ENCODE results near the gene PCBP3.
"Not testable (repeated sequence)": the region's sequence is repeated elsewhere in the genome, so short reads cannot be mapped to it uniquely, and the experiment has no call there.

PCBP3 gene

GRCh38 chr21:45893740-45894449 lies 250.4 kb downstream of the PCBP3 start:
- Mint-ChIP-seq H3K4me1 (peaks cover 21% of the 10 kb centered on the region), H3K9me3 (no peaks in the 10 kb centered on the region), H3K36me3 (peaks cover 7% of the 10 kb centered on the region), H3K27ac (no peak overlapping the region), H3K27me3 (no peaks in the 10 kb centered on the region), H3K4me3 (no peak overlapping the region)
- no peak for DNase-seq (ENCODE audit: low spot score in 2 of 2)
- no peak for ATAC-seq (ENCODE audit: low read depth)

- ATAC-seq (ENCODE audit: low read depth) (no peak), DNase-seq (ENCODE audit: low spot score in 2 of 2) (no peak)
- no peak overlapping the region for H3K4me3 Mint-ChIP-seq
Observed at GRCh38 chr21:45894450-45894825, 250.9 kb downstream of the PCBP3 start.

DNA sequence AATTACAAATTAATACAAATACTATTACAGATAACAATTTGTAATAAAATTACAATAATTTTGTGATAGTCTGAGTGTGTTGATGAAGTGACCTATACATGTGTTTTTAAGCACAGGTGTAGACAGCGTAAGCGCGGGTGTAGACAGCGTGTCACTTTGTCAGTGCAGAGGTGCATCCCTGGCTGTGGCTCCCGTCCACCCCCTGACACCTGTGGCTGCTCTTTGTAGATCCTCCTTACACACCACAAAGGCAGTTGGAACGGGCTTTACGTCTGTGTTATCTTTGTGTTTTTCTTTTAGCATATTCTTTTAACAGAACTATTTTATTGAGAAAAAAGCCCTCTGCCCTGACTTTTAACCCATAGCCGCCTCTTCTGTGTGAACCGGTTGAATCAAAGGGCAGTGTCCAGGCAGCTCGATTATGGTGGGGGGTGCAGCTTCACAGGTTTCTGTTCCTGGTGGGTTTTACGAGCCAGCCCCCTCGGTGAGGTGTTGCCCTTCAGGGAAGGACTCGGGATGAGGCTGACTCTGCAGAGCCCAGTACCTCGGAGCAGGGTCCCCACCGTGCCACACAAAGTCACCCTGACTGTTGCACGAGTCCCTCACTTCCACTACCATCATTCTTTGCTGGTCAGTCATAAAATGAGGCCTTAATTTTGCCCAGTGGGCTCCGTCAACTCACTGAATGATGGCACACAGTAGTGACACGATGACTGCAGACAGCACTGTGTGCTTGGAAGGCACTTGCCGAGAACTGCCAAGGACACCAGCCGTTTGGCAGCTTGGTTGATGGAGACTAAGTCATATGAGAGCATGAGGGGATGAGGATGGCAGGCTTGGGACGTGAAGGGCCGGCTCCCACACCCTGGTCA lies 251.6 kb downstream of the PCBP3 start:
- Mint-ChIP-seq H3K9me3 (no peaks in the 10 kb centered on the region), H3K36me3 (peaks cover 7% of the 10 kb centered on the region), H3K27ac (no peak overlapping the region), H3K27me3 (no peaks in the 10 kb centered on the region), H3K4me1 (peaks cover 20% of the 10 kb centered on the region), H3K4me3 (no peak overlapping the region)
- DNase-seq (ENCODE audit: low spot score in 2 of 2) (no peak), ATAC-seq (ENCODE audit: low read depth) (no peak)

More at GRCh38 chr21:45894450-45894825, 250.9 kb downstream of the PCBP3 start:
- Mint-ChIP-seq H3K4me1 (peaks cover 20% of the 10 kb centered on the region), H3K9me3 (no peaks in the 10 kb centered on the region), H3K36me3 (peaks cover 7% of the 10 kb centered on the region), H3K27ac (no peak overlapping the region), H3K27me3 (no peaks in the 10 kb centered on the region)

GRCh38 chr21:45895778-45896370 lies 252.3 kb downstream of the PCBP3 start:
- peaks cover 7% of the 10 kb centered on the region for H3K36me3 Mint-ChIP-seq
- H3K4me1 Mint-ChIP-seq, result peaks cover 20% of the 10 kb centered on the region
- ATAC-seq (ENCODE audit: low read depth), result no peak
- H3K27me3 Mint-ChIP-seq, result no peaks in the 10 kb centered on the region
- H3K4me3 Mint-ChIP-seq, result no peak overlapping the region
- H3K27ac Mint-ChIP-seq, result no peak overlapping the region
- no peaks in the 10 kb centered on the region for H3K9me3 Mint-ChIP-seq
- DNase-seq (ENCODE audit: low spot score in 2 of 2), result no peak

- H3K27ac Mint-ChIP-seq; ATAC-seq (ENCODE audit: low read depth); H3K4me3 Mint-ChIP-seq; H3K36me3 Mint-ChIP-seq; H3K9me3 Mint-ChIP-seq; DNase-seq (ENCODE audit: low spot score in 2 of 2); H3K27me3 Mint-ChIP-seq: not testable (repeated sequence)
- H3K4me1 Mint-ChIP-seq, result peaks cover 20% of the 10 kb centered on the region
Observed at GRCh38 chr21:45896431-45896830, 252.9 kb downstream of the PCBP3 start.

DNA sequence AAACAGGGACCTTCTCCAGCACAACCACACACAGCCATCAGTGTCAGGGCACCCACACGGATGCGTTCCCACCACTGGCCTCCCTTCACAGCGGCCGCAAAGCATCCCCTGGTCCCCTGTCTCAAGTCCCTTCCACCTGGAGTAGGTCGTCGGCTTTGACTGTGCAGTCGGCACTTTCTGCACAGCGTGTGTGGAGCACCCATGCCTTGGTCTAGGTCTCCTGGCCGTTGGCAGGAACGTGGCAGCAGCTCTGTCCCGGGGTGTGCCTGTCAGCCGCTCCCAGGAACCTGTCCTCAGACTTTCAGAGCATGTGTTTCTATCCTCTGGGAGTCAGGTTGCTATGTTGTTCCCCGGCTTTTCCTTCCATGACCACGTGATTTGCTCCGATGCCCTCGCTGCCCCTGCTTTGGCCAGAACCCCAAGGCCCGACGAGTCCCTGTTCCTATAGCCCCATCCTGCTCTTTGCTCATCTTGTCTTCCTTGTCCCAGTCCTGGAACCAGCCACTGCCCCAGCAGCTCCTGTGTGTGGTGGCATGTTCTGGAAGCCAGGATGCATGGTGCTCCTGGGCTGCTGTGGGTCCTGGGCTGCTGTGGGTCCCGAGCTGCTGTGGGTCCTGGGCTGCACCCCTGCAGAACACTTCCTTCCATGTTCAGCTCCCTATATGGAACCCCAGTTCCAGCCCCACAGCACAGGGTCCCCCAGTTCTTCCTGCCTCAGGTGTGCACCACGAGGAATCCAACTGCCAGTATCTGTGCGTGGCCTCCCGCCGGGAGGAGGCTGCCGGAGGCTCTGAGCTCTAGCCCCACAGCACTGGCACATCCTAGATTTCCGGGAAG lies 253.9 kb downstream of the PCBP3 start:
- Mint-ChIP-seq H3K36me3 (peaks cover 9% of the 10 kb centered on the region), H3K4me1 (peaks cover 13% of the 10 kb centered on the region), H3K9me3 (no peaks in the 10 kb centered on the region), H3K27me3 (no peaks in the 10 kb centered on the region), H3K4me3 (no peak overlapping the region), H3K27ac (no peak overlapping the region)
- no peak for ATAC-seq (ENCODE audit: low read depth)
- DNase-seq (ENCODE audit: low spot score in 2 of 2), result no peak

GRCh38 chr21:45898028-45898350 lies 254.5 kb downstream of the PCBP3 start:
- no peak for DNase-seq (ENCODE audit: low spot score in 2 of 2)
- Mint-ChIP-seq H3K4me3 (no peak overlapping the region), H3K36me3 (peaks cover 9% of the 10 kb centered on the region), H3K27me3 (no peaks in the 10 kb centered on the region), H3K9me3 (no peaks in the 10 kb centered on the region), H3K4me1 (peaks cover 8% of the 10 kb centered on the region), H3K27ac (no peak overlapping the region)
- ATAC-seq (ENCODE audit: low read depth), result no peak

DNA sequence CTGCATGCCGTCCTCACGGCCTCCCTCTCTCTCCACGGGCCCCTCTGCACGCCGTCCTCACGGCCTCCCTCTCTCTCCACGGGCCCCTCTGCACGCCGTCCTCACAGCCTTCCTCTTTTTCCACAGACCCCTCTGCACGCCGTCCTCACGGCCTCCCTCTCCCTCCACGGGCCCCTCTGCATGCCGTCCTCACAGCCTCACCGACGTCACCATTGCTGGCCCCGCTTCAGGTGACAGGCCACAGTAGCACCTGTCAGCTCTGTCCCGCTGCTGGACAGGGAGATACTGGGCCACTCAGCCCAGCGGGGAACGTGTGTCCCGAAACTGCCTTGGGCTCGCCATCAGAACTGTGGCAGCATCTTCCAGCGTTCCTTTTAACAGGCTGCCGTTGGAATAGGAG lies 255.3 kb downstream of the PCBP3 start:
- Mint-ChIP-seq H3K27ac (no peak overlapping the region), H3K27me3 (no peaks in the 10 kb centered on the region), H3K4me1 (peaks cover 4% of the 10 kb centered on the region), H3K4me3 (no peak overlapping the region), H3K9me3 (no peaks in the 10 kb centered on the region), H3K36me3 (peaks cover 9% of the 10 kb centered on the region)
- DNase-seq (ENCODE audit: low spot score in 2 of 2) (no peak), ATAC-seq (ENCODE audit: low read depth) (no peak)

DNA sequence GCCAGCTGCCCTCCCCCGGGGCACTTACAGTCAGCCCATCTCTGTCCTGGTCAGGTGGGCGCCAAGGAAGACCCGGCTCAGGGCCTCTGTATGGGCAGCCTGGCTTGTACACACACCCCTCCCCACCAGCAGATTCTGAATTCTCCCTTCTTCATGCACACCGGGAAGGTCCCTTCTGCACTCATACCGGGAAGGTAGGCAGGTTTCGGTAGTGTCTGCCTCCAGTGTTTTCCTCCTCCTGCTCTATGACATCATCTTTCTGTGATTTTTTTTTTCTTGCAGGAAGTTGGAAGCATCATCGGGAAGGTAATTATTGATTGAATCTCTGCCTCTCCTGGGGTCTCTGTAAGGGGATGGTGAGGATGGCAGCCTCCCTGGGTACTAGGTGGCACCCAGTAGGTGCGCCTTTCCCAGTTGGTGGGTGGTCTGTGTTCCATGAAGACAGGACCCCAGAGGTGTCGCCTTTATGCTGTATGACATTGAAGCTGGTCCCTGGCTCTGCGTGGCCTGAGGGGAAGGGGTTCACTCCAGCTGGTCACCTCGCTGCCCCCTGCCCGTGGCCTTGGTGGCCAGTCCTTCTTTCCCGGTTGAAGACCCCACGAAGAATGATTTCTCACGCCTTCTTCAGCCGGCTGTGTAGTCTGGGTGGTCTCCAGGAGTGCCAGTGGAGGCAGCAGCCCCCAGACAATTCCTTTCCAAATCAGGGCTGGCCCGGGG lies 255.9 kb downstream of the PCBP3 start:
- DNase-seq (ENCODE audit: low spot score in 2 of 2) (no peak), ATAC-seq (ENCODE audit: low read depth) (no peak)
- H3K36me3 Mint-ChIP-seq, result peaks cover 11% of the 10 kb centered on the region
- no peaks in the 10 kb centered on the region for H3K27me3 Mint-ChIP-seq
- H3K27ac Mint-ChIP-seq, result no peak overlapping the region
- peaks cover 4% of the 10 kb centered on the region for H3K4me1 Mint-ChIP-seq
- no peak overlapping the region for H3K4me3 Mint-ChIP-seq
- no peaks in the 10 kb centered on the region for H3K9me3 Mint-ChIP-seq

- H3K36me3 Mint-ChIP-seq, result peaks cover 11% of the 10 kb centered on the region
- no peak for DNase-seq (ENCODE audit: low spot score in 2 of 2)
- no peaks in the 10 kb centered on the region for H3K9me3 Mint-ChIP-seq
- no peak for ATAC-seq (ENCODE audit: low read depth)
- H3K27ac Mint-ChIP-seq, result no peak overlapping the region
- peaks cover 4% of the 10 kb centered on the region for H3K4me1 Mint-ChIP-seq
- no peak overlapping the region for H3K4me3 Mint-ChIP-seq
- H3K27me3 Mint-ChIP-seq, result no peaks in the 10 kb centered on the region
Observed at GRCh38 chr21:45900034-45900868, 256.7 kb downstream of the PCBP3 start.

DNA sequence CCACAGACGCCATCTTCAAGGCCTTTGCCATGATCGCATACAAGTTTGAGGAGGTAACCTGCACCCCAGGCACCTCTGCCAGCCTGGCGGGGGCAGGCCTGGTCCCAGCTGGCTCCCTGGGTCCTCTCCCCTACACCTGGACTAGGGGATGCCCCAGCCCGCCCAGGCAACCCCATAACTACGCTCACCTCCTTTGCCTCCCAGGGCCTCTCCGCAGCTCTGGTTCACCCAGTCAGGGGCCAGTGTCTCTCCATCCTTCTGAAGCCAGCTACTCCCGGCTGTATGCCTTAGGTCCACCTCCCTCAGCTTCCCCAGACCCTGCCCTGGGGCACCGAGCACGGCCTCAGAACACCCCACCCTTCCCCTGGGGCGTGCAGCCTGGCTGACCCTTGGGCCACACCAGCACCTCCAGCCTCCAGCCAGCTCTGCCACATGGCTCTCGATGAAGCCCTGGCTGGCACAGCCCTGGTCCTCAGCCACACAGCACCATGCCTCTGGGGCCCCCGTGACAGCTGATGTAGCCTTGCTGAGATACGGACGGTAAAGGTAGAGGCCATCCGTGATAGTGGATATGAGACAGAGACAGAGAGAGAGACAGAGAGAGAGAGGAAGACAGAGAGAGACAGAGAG lies 257.7 kb downstream of the PCBP3 start:
- peaks cover 10% of the 10 kb centered on the region for H3K36me3 Mint-ChIP-seq
- H3K27ac Mint-ChIP-seq, result no peak overlapping the region
- no peaks in the 10 kb centered on the region for H3K27me3 Mint-ChIP-seq
- DNase-seq (ENCODE audit: low spot score in 2 of 2), result no peak
- no peak for ATAC-seq (ENCODE audit: low read depth)
- H3K4me3 Mint-ChIP-seq, result no peak overlapping the region
- H3K4me1 Mint-ChIP-seq, result peaks cover 2% of the 10 kb centered on the region
- H3K9me3 Mint-ChIP-seq, result no peaks in the 10 kb centered on the region

- H3K9me3 Mint-ChIP-seq, result no peaks in the 10 kb centered on the region
- peaks cover 6% of the 10 kb centered on the region for H3K36me3 Mint-ChIP-seq
- H3K27ac Mint-ChIP-seq, result no peak overlapping the region
- ATAC-seq (ENCODE audit: low read depth) (no peak), DNase-seq (ENCODE audit: low spot score in 2 of 2) (no peak)
- no peaks in the 10 kb centered on the region for H3K27me3 Mint-ChIP-seq
- no peak overlapping the region for H3K4me3 Mint-ChIP-seq
- H3K4me1 Mint-ChIP-seq, result peaks cover 2% of the 10 kb centered on the region
Observed at GRCh38 chr21:45902292-45902995, 258.9 kb downstream of the PCBP3 start.

Measured in memory B cell (primary cell).